ENCODE data around the gene PKHD1.

PKHD1 gene

DNA sequence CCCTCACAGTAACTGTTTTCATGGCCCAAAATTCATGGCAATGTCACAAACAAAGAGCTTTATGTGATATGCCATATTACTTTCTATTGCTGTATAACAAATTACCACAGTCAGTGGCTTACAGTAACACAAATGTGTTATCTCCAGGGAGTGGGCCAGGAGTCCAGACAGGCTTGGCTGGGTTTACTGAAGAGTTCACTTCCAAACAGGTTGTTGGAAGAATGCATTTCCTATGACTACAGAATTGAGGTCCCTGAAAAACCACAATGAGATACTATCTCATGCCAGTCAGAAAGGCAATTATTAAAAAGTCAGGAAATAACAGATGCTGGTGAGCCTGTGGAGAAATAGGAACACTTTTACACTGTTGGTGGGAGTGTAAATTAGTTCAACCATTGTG, 431.9 kb downstream of the PKHD1 start:
- TF ChIP-seq GATA2 (IDR thresholded peaks at IDR 0.05; ENCODE audit: low read depth, low read length) (no peak), GATA3 (IDR thresholded peaks at IDR 0.05; ENCODE audit: low read depth, low read length) (no peak)

DNA sequence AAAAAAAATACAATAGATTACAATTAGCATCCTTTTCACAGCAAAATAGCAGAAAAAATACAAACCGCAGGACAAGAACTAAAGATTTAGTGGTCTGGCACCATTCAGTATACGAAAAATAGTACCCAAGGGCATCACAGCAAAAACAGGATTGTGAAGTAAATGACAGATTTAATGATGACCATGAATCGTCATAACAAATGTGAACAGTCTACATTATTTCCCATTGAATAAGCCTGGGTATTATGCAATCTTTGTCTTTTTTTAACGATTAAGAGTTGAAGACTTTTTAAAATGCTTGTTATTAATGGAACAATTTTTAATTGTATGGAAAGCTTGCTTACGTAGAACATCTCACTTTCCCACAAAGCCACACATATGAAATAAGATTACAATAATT, 432.8 kb downstream of the PKHD1 start:
- TF ChIP-seq GATA3 (IDR thresholded peaks at IDR 0.05; ENCODE audit: low read depth, low read length) (no peak), GATA2 (IDR thresholded peaks at IDR 0.05; ENCODE audit: low read depth, low read length) (no peak)

GRCh38 chr6:51651132-51651817, 436.1 kb downstream of the PKHD1 start:
- TF ChIP-seq GATA2 (IDR thresholded peaks at IDR 0.05; ENCODE audit: low read depth, low read length) (no peak), GATA3 (IDR thresholded peaks at IDR 0.05; ENCODE audit: low read depth, low read length) (no peak)

GRCh38 chr6:51648774-51649173, 438.6 kb downstream of the PKHD1 start:
- TF ChIP-seq GATA2 (IDR thresholded peaks at IDR 0.05; ENCODE audit: low read depth, low read length), result no peak
- TF ChIP-seq GATA3 (IDR thresholded peaks at IDR 0.05; ENCODE audit: low read depth, low read length), result no peak

- TF ChIP-seq GATA3 (IDR thresholded peaks at IDR 0.05; ENCODE audit: low read depth, low read length) (no peak), GATA2 (IDR thresholded peaks at IDR 0.05; ENCODE audit: low read depth, low read length) (no peak)
These were observed 439.2 kb downstream of the PKHD1 start for GRCh38 chr6:51648236-51648635.

DNA sequence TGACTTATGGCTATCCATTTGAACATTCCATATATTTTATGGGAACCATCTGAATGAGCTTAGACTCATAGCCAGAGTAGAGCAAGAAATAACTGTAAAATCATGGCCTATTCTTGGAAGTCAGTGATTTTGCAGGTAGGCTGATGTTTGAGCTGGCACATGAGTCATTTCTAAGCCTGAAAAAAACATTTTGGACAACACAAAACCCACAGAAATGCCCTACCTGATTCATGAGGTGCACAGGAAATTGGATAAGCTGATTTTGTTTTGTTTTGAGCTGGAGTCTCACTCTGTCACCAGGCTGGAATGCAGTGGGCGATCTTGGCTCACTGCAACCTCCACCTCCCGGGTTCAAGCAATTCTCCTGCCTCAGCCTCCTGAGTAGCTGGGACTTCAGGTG, 443.0 kb downstream of the PKHD1 start:
- no peak for TF ChIP-seq GATA3 (IDR thresholded peaks at IDR 0.05; ENCODE audit: low read depth, low read length)
- TF ChIP-seq GATA2 (IDR thresholded peaks at IDR 0.05; ENCODE audit: low read depth, low read length), result no peak

DNA sequence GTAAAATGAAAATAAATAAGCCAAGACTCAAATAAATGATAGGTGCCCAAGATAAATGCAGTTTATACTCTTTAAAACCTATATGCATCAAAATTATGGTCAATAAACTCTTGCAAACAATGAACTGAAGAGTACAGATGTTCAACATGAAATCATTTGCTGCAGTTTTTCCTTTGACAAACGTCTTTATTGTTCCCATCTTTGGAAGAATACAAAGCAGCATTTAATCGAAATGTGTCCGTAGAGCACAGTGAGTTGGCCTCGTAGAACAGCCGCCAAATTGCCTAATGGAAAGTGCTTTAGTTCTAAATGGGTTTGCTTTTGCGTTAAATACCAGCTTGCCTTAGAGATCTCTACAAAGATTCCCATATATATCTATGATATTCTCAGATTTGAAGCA, 447.4 kb downstream of the PKHD1 start:
- no peak for TF ChIP-seq GATA2 (IDR thresholded peaks at IDR 0.05; ENCODE audit: low read depth, low read length)
- TF ChIP-seq GATA3 (IDR thresholded peaks at IDR 0.05; ENCODE audit: low read depth, low read length), result no peak

DNA sequence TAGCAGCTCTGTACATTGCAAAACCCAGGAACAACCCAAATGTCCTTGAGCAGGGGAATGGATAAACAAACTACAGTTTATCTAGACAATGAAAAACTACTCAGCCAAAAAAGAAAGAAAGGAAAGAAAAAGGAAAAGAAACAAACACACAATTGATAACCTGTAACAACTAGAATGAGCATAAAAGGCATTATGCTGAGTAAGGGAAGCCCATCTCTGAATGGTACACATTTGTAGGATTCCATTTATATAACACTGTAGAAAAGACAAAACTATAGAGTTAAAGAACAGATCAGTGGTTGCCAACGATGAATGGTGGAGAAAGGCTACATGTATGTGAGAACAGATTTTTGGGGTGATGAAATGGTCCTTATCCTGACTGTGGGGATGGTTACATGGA, 454.0 kb downstream of the PKHD1 start:
- no peak for TF ChIP-seq GATA3 (IDR thresholded peaks at IDR 0.05; ENCODE audit: low read depth, low read length)

DNA sequence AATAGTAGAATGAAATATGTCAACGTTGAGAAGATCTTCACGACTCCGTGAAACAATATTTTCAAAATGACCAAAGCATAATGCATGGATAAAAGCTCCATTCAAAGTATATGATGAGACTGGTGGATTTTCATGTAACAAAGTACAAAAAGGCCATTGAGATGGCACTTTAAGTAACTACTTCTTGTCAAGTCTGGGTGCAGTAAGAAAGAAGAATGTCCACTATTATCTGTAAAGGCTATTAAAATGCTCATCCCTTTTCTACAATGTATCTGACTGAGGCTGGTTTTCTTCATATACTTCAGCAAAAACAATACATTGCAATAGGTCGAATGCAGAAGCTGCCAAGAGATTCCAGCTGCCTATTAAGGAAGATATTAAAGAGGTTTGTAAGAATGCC, 457.4 kb downstream of the PKHD1 start:
- TF ChIP-seq GATA3 (IDR thresholded peaks at IDR 0.05; ENCODE audit: low read depth, low read length) (no peak), GATA2 (IDR thresholded peaks at IDR 0.05; ENCODE audit: low read depth, low read length) (no peak)

DNA sequence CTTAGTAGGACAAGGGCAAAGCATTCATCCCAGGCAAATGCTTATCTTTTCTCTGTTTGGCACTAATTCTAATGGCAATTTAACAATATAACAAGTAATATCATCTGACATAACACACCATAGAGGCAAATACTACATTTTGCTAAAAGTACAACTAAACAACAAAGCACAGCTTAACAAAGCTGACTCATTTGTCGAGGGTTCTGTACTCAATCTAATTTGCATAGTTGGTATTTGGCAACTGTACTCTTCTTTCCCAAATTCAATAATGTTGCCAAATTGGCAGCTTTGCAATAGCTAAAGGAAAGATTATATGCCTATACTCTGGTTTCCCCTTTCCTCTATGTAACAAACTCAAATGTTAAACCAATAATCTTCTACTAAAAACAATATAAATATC, 461.0 kb downstream of the PKHD1 start:
- TF ChIP-seq GATA2 (IDR thresholded peaks at IDR 0.05; ENCODE audit: low read depth, low read length) (no peak), GATA3 (IDR thresholded peaks at IDR 0.05; ENCODE audit: low read depth, low read length) (no peak)

DNA sequence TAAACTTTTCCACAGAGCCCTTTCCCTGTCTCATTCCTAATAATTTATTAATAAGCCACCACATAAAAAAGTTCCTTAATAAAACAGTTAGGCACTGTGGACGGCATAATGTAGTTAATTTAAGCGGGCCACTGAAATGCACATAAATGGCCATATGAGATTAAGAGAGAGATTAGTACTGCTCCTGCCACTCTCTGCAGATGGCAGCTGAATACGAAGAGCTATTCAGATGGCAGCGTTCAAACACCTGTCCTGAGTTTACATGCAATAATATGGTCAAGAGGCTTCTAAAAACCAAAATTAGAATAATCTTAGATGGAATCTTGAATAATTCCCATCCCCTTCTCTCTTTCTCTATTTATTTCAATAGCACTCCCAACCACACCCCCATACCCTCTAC, 461.8 kb downstream of the PKHD1 start:
- 0 out of 2 replicates have a peak, but pooled peaks have one; percentile 14 for TF ChIP-seq GATA3 (IDR thresholded peaks at IDR 0.05; ENCODE audit: low read depth, low read length)
- peak; percentile 63 for TF ChIP-seq GATA2 (IDR thresholded peaks at IDR 0.05; ENCODE audit: low read depth, low read length)

DNA sequence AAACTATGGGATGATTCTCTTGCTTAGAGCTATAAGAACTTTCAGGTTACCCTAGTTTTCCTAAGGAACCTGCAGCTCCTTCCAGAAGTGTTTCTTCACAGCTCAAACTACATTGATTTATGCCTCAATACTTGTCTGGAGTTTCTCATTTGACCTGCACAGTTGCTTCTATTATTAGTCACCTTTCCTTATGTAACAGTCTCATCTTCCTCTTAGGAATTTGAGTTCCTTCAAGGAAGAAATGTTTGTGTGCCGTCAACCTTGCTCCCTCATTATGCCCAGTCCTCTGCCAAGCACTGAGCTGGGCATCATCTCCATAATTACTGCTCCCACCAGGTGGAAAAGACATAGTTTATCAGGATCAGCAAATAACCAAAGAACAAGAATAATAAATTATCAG, 466.4 kb downstream of the PKHD1 start:
- no peak for TF ChIP-seq GATA3 (IDR thresholded peaks at IDR 0.05; ENCODE audit: low read depth, low read length)
- no peak for TF ChIP-seq GATA2 (IDR thresholded peaks at IDR 0.05; ENCODE audit: low read depth, low read length)

GRCh38 chr6:51619042-51619799, 468.2 kb downstream of the PKHD1 start:
- TF ChIP-seq GATA3 (IDR thresholded peaks at IDR 0.05; ENCODE audit: low read depth, low read length), result no peak
- TF ChIP-seq GATA2 (IDR thresholded peaks at IDR 0.05; ENCODE audit: low read depth, low read length), result no peak

DNA sequence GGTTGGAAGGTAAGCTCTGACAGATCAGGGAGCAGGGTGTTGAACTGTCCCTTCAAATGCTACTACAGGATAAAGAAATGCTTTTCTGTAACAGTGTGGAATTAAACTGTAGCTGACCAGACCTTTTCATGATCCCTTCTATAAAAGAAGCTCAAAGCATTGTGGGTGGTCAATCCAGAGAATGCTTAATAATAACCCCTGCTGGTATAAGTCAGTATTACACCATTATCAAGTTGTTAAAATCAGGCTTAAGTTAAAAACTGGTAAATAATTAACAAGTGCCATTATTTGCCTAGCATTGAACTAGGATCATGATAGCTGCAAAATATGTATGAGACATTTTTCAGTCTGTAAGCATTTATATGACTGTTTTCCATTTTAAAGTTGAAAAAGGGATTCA, 468.9 kb downstream of the PKHD1 start:
- TF ChIP-seq GATA3 (IDR thresholded peaks at IDR 0.05; ENCODE audit: low read depth, low read length) (no peak), GATA2 (IDR thresholded peaks at IDR 0.05; ENCODE audit: low read depth, low read length) (no peak)

- no peak for TF ChIP-seq GATA2 (IDR thresholded peaks at IDR 0.05; ENCODE audit: low read depth, low read length)
- TF ChIP-seq GATA3 (IDR thresholded peaks at IDR 0.05; ENCODE audit: low read depth, low read length), result no peak
These were observed 469.7 kb downstream of the PKHD1 start for GRCh38 chr6:51617751-51618150.

Measured in SH-SY5Y (cell line).